NT2/D1 (cell line): ENCODE measurements around the gene LAYN.

Experiments used
- SUZ12 ChIP-seq: IDR thresholded peaks from 2 replicates; pipeline ENCODE4 v1.6.1; 2011; ENCODE audit not compliant: insufficient read length, insufficient read depth; ENCODE audit errors: extremely low read depth
- YY1 ChIP-seq: IDR thresholded peaks from 2 replicates; pipeline ENCODE4 v1.6.1; 2011; ENCODE audit not compliant: insufficient read length, insufficient read depth
- ZNF274 ChIP-seq: IDR thresholded peaks from 2 replicates; pipeline ENCODE4 v1.6.1; 2011; ENCODE audit warnings: mild to moderate bottlenecking, low read depth, low read length

DNA sequence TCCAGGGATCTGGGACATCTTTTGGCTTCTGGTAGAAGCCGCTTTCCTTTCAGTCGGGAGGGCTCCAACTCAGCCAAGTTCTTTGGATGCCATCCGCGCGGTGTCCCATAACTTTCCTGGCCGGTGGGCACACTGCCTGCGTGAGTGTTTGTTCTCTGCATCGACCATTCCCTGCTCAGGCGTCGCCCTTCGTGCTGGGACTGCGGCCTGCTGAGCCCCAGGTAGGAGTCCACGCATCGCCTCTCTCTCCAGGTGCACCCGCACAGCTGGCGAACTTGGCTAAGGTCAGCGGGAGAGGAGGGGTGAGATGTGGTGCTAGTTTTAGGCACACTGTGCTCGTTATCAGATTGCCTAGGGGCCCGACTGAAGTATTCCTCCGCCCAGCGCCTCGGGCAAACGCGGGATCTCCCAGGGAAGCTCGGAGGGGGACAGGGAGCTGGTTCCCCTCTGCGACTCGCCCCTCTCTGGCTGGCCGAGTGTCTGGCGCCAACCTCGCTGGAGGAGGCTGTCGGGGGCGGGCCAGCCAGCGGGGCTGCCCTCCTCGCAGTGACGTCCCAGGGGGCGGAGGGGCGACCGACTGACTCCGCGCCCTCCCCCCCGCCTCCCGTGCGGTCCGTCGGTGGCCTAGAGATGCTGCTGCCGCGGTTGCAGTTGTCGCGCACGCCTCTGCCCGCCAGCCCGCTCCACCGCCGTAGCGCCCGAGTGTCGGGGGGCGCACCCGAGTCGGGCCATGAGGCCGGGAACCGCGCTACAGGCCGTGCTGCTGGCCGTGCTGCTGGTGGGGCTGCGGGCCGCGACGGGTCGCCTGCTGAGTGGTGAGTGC lies at the start of gene LAYN:
- TF ChIP-seq YY1: no peak
- no peak for TF ChIP-seq ZNF274
- TF ChIP-seq SUZ12: no peak
